GM12864 (cell line): ENCODE data around the gene ZIC1.
A peak's percentile ranks its signal among the peaks of the same experiment; 100 is the strongest.

Experiments
- DNase-seq: peaks from one replicate; pipeline ENCODE4 v3.0.0-alpha.2; 2011; ENCODE audit warnings: low read depth
- H3K4me3 ChIP-seq: 2 replicates; pipeline ENCODE4 v1.5.1; 2011; ENCODE audit warnings: mild to moderate bottlenecking, low read depth, low read length, control low read depth
- CTCF ChIP-seq: IDR thresholded peaks from 2 replicates; pipeline ENCODE4 v1.5.1; 2011; ENCODE audit warnings: low read depth, mild to moderate bottlenecking, moderate library complexity, low read length, control low read depth, inconsistent platforms; ENCODE audit errors: missing control alignments

Gene ZIC1

GRCh38 chr3:147379651-147380050 lies 29.5 kb upstream of the ZIC1 start:
- TF ChIP-seq CTCF = no peak
- no peak for DNase-seq
- no peak overlapping the region for H3K4me3 ChIP-seq

- DNase-seq = no peak
- H3K4me3 ChIP-seq = no peak overlapping the region
- no peak for TF ChIP-seq CTCF
Measured at GRCh38 chr3:147380387-147380951, 28.7 kb upstream of the ZIC1 start.

- no peak for DNase-seq
- TF ChIP-seq CTCF = no peak
- no peak overlapping the region for H3K4me3 ChIP-seq
Measured at GRCh38 chr3:147380977-147381376, 28.2 kb upstream of the ZIC1 start.

- TF ChIP-seq CTCF = no peak
- H3K4me3 ChIP-seq = no peak overlapping the region
- no peak for DNase-seq
Measured at GRCh38 chr3:147381596-147381995, 27.6 kb upstream of the ZIC1 start.

DNA sequence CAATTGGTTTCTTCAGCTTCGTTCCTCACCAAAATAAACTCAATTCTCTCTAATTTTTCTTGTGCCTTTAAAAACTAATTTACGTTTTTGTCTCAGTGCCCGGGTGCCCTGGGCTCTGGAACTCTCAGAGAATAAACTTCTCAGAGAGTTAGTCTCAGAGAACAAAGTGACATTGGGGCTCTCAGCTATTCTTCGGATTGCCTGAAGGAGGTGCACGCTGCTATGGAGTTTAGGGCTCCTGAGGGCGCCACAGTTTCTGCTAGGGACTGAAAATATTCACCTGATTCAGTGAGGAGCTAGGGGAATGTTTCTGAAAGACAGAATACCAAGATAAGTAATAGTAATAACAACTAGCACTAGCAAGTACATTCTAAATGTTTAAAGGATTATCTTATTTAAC lies 25.5 kb upstream of the ZIC1 start:
- DNase-seq = no peak
- H3K4me3 ChIP-seq = no peak overlapping the region
- peak; percentile 9 for TF ChIP-seq CTCF

GRCh38 chr3:147384210-147385058 lies 24.7 kb upstream of the ZIC1 start:
- no peak overlapping the region for H3K4me3 ChIP-seq
- TF ChIP-seq CTCF = peak; percentile 46
- DNase-seq = no peak
